Uterus (tissue), 2 donors: ENCODE results near the gene SYTL5.

Experiments
- CTCF ChIP-seq, 4 experiments: fragments of 200-600 bp in 2 of 4; fragments of 450-650 bp in 2 of 4; sonication (generic) in 2 of 4; IDR thresholded peaks; one replicate each; pipeline ENCODE4 v1.5.1; 2016 to 2019; ENCODE audit warnings: antibody characterized with exemption in 4 of 4, mild to moderate bottlenecking in 2 of 4, moderate library complexity in 1 of 4
- POLR2A ChIP-seq, 2 donors: fragments of 450-650 bp; IDR thresholded peaks; one replicate each; pipeline ENCODE4 v1.6.1; 2016; ENCODE audit warnings: antibody characterized with exemption in 2 of 2, mild to moderate bottlenecking in 1 of 2, moderate library complexity in 1 of 2

GRCh38 chrX:38050806-38051205 lies 44.5 kb downstream of the SYTL5 start:
- TF ChIP-seq CTCF (IDR thresholded peaks at IDR 0.05), result no peak
- no peak for TF ChIP-seq POLR2A (IDR thresholded peaks at IDR 0.05)
